Neuron (in vitro differentiated cells): ENCODE measurements around the gene ACCS.

ENCODE experiments used
- H2AFZ ChIP-seq: one replicate; pipeline ENCODE4 v1.6.1; 2013; ENCODE audit warnings: low read depth, mild to moderate bottlenecking, inconsistent platforms, low read length, moderate library complexity
- H3K27me3 ChIP-seq: one replicate; pipeline ENCODE4 v1.6.1; 2013; ENCODE audit warnings: low read length; ENCODE audit not compliant: insufficient read depth
- H3K36me3 ChIP-seq: one replicate; pipeline ENCODE4 v1.6.1; 2013; ENCODE audit warnings: low read length; ENCODE audit not compliant: insufficient read depth
- H3K4me1 ChIP-seq: one replicate; pipeline ENCODE4 v1.6.1; 2013; ENCODE audit warnings: low read length; ENCODE audit not compliant: insufficient read depth
- H3K4me3 ChIP-seq: 2 replicates; pipeline ENCODE4 v1.5.1; 2013; ENCODE audit warnings: mild to moderate bottlenecking, low read length, moderate library complexity
- H3K9me3 ChIP-seq: one replicate; pipeline ENCODE4 v1.6.1; 2013; ENCODE audit warnings: low read length

ACCS gene

GRCh38 chr11:44110231-44110679, 44.2 kb downstream of the ACCS start:
- Histone ChIP-seq H2AFZ (no peak overlapping the region), H3K27me3 (no peaks in the 10 kb centered on the region), H3K4me3 (no peak overlapping the region), H3K4me1 (no peaks in the 10 kb centered on the region), H3K9me3 (no peaks in the 10 kb centered on the region), H3K36me3 (peaks cover 23% of the 10 kb centered on the region)

GRCh38 chr11:44112091-44112821, 46.2 kb downstream of the ACCS start:
- H2AFZ ChIP-seq = no peak overlapping the region
- H3K4me3 ChIP-seq = no peak overlapping the region
- H3K4me1 ChIP-seq = no peaks in the 10 kb centered on the region
- H3K9me3 ChIP-seq = no peaks in the 10 kb centered on the region
- H3K36me3 ChIP-seq = peaks cover 35% of the 10 kb centered on the region
- H3K27me3 ChIP-seq = no peaks in the 10 kb centered on the region

- Histone ChIP-seq H3K4me1 (no peaks in the 10 kb centered on the region), H3K4me3 (no peak overlapping the region), H3K9me3 (no peaks in the 10 kb centered on the region), H3K27me3 (no peaks in the 10 kb centered on the region), H3K36me3 (peaks cover 30% of the 10 kb centered on the region), H2AFZ (no peak overlapping the region)
Observed at GRCh38 chr11:44113018-44113417, 46.9 kb downstream of the ACCS start.

GRCh38 chr11:44113572-44113971, 47.5 kb downstream of the ACCS start:
- H3K9me3 ChIP-seq = no peaks in the 10 kb centered on the region
- no peak overlapping the region for H2AFZ ChIP-seq
- peaks cover 26% of the 10 kb centered on the region for H3K36me3 ChIP-seq
- H3K27me3 ChIP-seq = no peaks in the 10 kb centered on the region
- H3K4me1 ChIP-seq = no peaks in the 10 kb centered on the region
- H3K4me3 ChIP-seq = no peak overlapping the region

- H3K9me3 ChIP-seq = no peaks in the 10 kb centered on the region
- H3K4me1 ChIP-seq = no peaks in the 10 kb centered on the region
- peaks cover 26% of the 10 kb centered on the region for H3K36me3 ChIP-seq
- no peak overlapping the region for H3K4me3 ChIP-seq
- no peaks in the 10 kb centered on the region for H3K27me3 ChIP-seq
- H2AFZ ChIP-seq = no peak overlapping the region
Observed at GRCh38 chr11:44116234-44116830, 50.3 kb downstream of the ACCS start.

GRCh38 chr11:44120169-44120568, 54.1 kb downstream of the ACCS start:
- Histone ChIP-seq H2AFZ (no peak overlapping the region), H3K36me3 (peaks cover 22% of the 10 kb centered on the region), H3K9me3 (no peaks in the 10 kb centered on the region), H3K4me1 (no peaks in the 10 kb centered on the region), H3K4me3 (no peak overlapping the region), H3K27me3 (no peaks in the 10 kb centered on the region)

- Histone ChIP-seq H3K4me1 (no peaks in the 10 kb centered on the region), H2AFZ (no peak overlapping the region), H3K27me3 (no peaks in the 10 kb centered on the region), H3K9me3 (no peaks in the 10 kb centered on the region), H3K36me3 (peaks cover 49% of the 10 kb centered on the region), H3K4me3 (no peak overlapping the region)
Observed at GRCh38 chr11:44125598-44125997, 59.5 kb downstream of the ACCS start.

- no peak overlapping the region for H2AFZ ChIP-seq
- H3K9me3 ChIP-seq = no peaks in the 10 kb centered on the region
- peaks cover 49% of the 10 kb centered on the region for H3K36me3 ChIP-seq
- no peaks in the 10 kb centered on the region for H3K4me1 ChIP-seq
- H3K4me3 ChIP-seq = no peak overlapping the region
- no peaks in the 10 kb centered on the region for H3K27me3 ChIP-seq
Observed at GRCh38 chr11:44126304-44126703, 60.2 kb downstream of the ACCS start.

GRCh38 chr11:44127130-44127529, 61.1 kb downstream of the ACCS start:
- Histone ChIP-seq H3K4me1 (no peaks in the 10 kb centered on the region), H3K27me3 (no peaks in the 10 kb centered on the region), H3K9me3 (no peaks in the 10 kb centered on the region), H3K36me3 (peaks cover 49% of the 10 kb centered on the region), H3K4me3 (no peak overlapping the region), H2AFZ (no peak overlapping the region)

- Histone ChIP-seq H3K4me3 (no peak overlapping the region), H3K27me3 (no peaks in the 10 kb centered on the region), H2AFZ (no peak overlapping the region), H3K9me3 (no peaks in the 10 kb centered on the region), H3K4me1 (no peaks in the 10 kb centered on the region), H3K36me3 (peaks cover 46% of the 10 kb centered on the region)
Observed at GRCh38 chr11:44128729-44129128, 62.7 kb downstream of the ACCS start.

- H3K36me3 ChIP-seq = peaks cover 38% of the 10 kb centered on the region
Observed at GRCh38 chr11:44130751-44131150, 64.7 kb downstream of the ACCS start.

GRCh38 chr11:44133335-44133946, 67.4 kb downstream of the ACCS start:
- H3K9me3 ChIP-seq = no peaks in the 10 kb centered on the region
- peaks cover 16% of the 10 kb centered on the region for H3K36me3 ChIP-seq
- H3K4me1 ChIP-seq = peaks cover 13% of the 10 kb centered on the region
- H3K4me3 ChIP-seq = no peak overlapping the region
- no peaks in the 10 kb centered on the region for H3K27me3 ChIP-seq
- H2AFZ ChIP-seq = no peak overlapping the region

More at GRCh38 chr11:44130751-44131150, 64.7 kb downstream of the ACCS start:
- no peaks in the 10 kb centered on the region for H3K9me3 ChIP-seq
- no peak overlapping the region for H2AFZ ChIP-seq
- H3K4me3 ChIP-seq = no peak overlapping the region
- peaks cover 8% of the 10 kb centered on the region for H3K4me1 ChIP-seq
- no peaks in the 10 kb centered on the region for H3K27me3 ChIP-seq
